HCT116 (cell line): ENCODE results near the gene TRPT1. TPM values are rescaled to one million over a fixed set of nuclear protein-coding genes. Genes with fewer than 3 reads are reported as not detected.

Source experiments
- ATAC-seq: fragments of 200-7000 bp; cut with Tn5 transposase; 2 replicates; pipeline ENCODE4 v1.9.1; 2020; ENCODE audit warnings: mild to moderate bottlenecking, moderate library complexity
- BruUV-seq: library from RNA; stranded (reverse); fragments of 400-500 nt; replicated peaks from 2 replicates; lab custom pipeline; 2021; lab: Mats Ljungman, UMichigan
- CTCF ChIA-PET: fragments of 300-600 bp; sonication (Branson Sonifier 250); formaldehyde crosslinking; loops from one replicate; lab custom pipeline; 2021; ENCODE audit warnings: antibody characterized with exemption; lab: Charles Lee
- POLR2A ChIA-PET: fragments of 300-600, 350-600 bp; sonication (Branson Sonifier 250); formaldehyde crosslinking; loops from one replicate; lab custom pipeline; 2021; ENCODE audit warnings: antibody characterized with exemption; lab: Charles Lee
- RAD21 ChIA-PET, 2 experiments: fragments of 300-600 bp; sonication (Branson Sonifier 250); formaldehyde crosslinking; loops; one replicate each; lab custom pipeline; 2023; ENCODE audit warnings: low total read pairs in 2 of 2; ENCODE audit not compliant: uncharacterized antibody in 2 of 2, unreplicated experiment in 2 of 2, low non-redundant PET in 1 of 2; lab: Charles Lee
- DNase-seq: peaks from one replicate; pipeline ENCODE4 v3.0.0-alpha.2; 2010; ENCODE audit warnings: low read depth, low spot score
- H2AFZ ChIP-seq: fragments of 200-600 bp; shearing (Covaris generic), sonication (generic); 2 replicates; pipeline ENCODE4 v1.6.1; 2017; ENCODE audit warnings: low read depth, mixed run types, mixed read lengths, antibody characterized with exemption, low read length; ENCODE audit not compliant: poor library complexity, severe bottlenecking
- H3K27ac ChIP-seq: 2 replicates; pipeline ENCODE4 v1.5.1; 2012; ENCODE audit warnings: low read depth, low read length
- H3K27me3 ChIP-seq: fragments of 200-600 bp; sonication (generic); 2 replicates; pipeline ENCODE4 v1.6.1; 2016; ENCODE audit warnings: mixed run types, low read length, mixed read lengths; ENCODE audit not compliant: insufficient read depth
- H3K36me3 ChIP-seq, 2 experiments: fragments of 200-500 bp in 1 of 2; fragments of 200-600 bp in 1 of 2; sonication (Bioruptor generic) in 1 of 2; sonication (generic) in 1 of 2; 2 replicates each; pipeline versions ENCODE4 v1.5.1 to v1.6.1; 2014 to 2016; ENCODE audit warnings: low read length in 2 of 2, inconsistent platforms in 1 of 2, mixed read lengths in 1 of 2, mixed run types in 1 of 2; ENCODE audit not compliant: insufficient read depth in 2 of 2, control insufficient read depth in 1 of 2
- H3K4me1 ChIP-seq, 2 experiments: fragments of 200-600 bp in 1 of 2; sonication (generic) in 1 of 2; 2 replicates each; pipeline versions ENCODE4 v1.5.1 to v1.6.1; 2012 to 2017; ENCODE audit warnings: low read length in 2 of 2, inconsistent platforms in 1 of 2, mild to moderate bottlenecking in 1 of 2, mixed read lengths in 1 of 2, mixed run types in 1 of 2, moderate library complexity in 1 of 2; ENCODE audit not compliant: insufficient read depth in 2 of 2, control insufficient read depth in 1 of 2
- H3K4me2 ChIP-seq: fragments of 200-600 bp; sonication (generic); 2 replicates; pipeline ENCODE4 v1.6.1; 2017; ENCODE audit warnings: mixed run types, low read length, mixed read lengths
- H3K4me3 ChIP-seq, 2 experiments: fragments of 200-600 bp in 1 of 2; sonication (generic) in 1 of 2; replicated peaks in 1 of 2; 2 replicates each; pipeline ENCODE4 v1.5.1; 2011 to 2016; ENCODE audit warnings: low read length in 2 of 2, control low read depth in 1 of 2, low read depth in 1 of 2, mild to moderate bottlenecking in 1 of 2, mixed read lengths in 1 of 2, mixed run types in 1 of 2
- H3K79me2 ChIP-seq: fragments of 200-600 bp; sonication (generic); 2 replicates; pipeline ENCODE4 v1.6.1; 2017; ENCODE audit warnings: mild to moderate bottlenecking, mixed run types, low read length, moderate library complexity, mixed read lengths; ENCODE audit not compliant: insufficient read depth
- H3K9ac ChIP-seq: fragments of 200-600 bp; sonication (generic); 2 replicates; pipeline ENCODE4 v1.6.1; 2016; ENCODE audit warnings: low read length, mixed read lengths
- H3K9me2 ChIP-seq: fragments of 200-600 bp; sonication (generic), shearing (Covaris generic); 2 replicates; pipeline ENCODE4 v1.6.1; 2017; ENCODE audit warnings: mixed run types, mild to moderate bottlenecking, moderate library complexity; ENCODE audit not compliant: insufficient read depth
- H3K9me3 ChIP-seq, 2 experiments: fragments of 200-500 bp in 1 of 2; fragments of 200-600 bp in 1 of 2; sonication (Bioruptor generic) in 1 of 2; sonication (generic) in 1 of 2; 2 replicates each; pipeline ENCODE4 v1.6.1; 2014 to 2017; ENCODE audit warnings: low read length in 2 of 2, mixed read lengths in 2 of 2, inconsistent platforms in 1 of 2, low read depth in 1 of 2, mild to moderate bottlenecking in 1 of 2, mixed run types in 1 of 2, moderate library complexity in 1 of 2; ENCODE audit not compliant: control insufficient read depth in 1 of 2, insufficient read depth in 1 of 2
- H4K20me1 ChIP-seq: fragments of 200-600 bp; sonication (generic), shearing (Covaris generic); 2 replicates; pipeline ENCODE4 v1.6.1; 2017; ENCODE audit warnings: mixed run types, mild to moderate bottlenecking, moderate library complexity; ENCODE audit not compliant: insufficient read depth
- CBX3 ChIP-seq: IDR thresholded peaks from 2 replicates; pipeline ENCODE4 v1.6.1; 2012; ENCODE audit warnings: low read depth
- CEBPB ChIP-seq: IDR thresholded peaks from 2 replicates; pipeline ENCODE4 v1.6.1; 2012; ENCODE audit warnings: low read depth
- FOSL1 ChIP-seq: IDR thresholded peaks from 2 replicates; pipeline ENCODE4 v1.6.1; 2012; ENCODE audit warnings: low read depth
- POLR2AphosphoS5 ChIP-seq: IDR thresholded peaks from 2 replicates; pipeline ENCODE4 v1.6.1; 2011; ENCODE audit warnings: mild to moderate bottlenecking, low read depth, low read length, moderate library complexity
- SIN3A ChIP-seq: IDR thresholded peaks from 2 replicates; pipeline ENCODE4 v1.6.1; 2012; ENCODE audit warnings: low read depth
- SP1 ChIP-seq: IDR thresholded peaks from 2 replicates; pipeline ENCODE4 v1.6.1; 2012; ENCODE audit warnings: low read depth
- SRF ChIP-seq: IDR thresholded peaks from 2 replicates; pipeline ENCODE4 v1.6.1; 2012; ENCODE audit warnings: low read depth
- TCF7L2 ChIP-seq: IDR thresholded peaks from 2 replicates; pipeline ENCODE4 v1.7.0; 2011; ENCODE audit warnings: borderline replicate concordance, inconsistent platforms; ENCODE audit not compliant: insufficient read depth, insufficient read length; ENCODE audit errors: extremely low read depth
- ZFX ChIP-seq: fragments of 450-650 bp; IDR thresholded peaks from 2 replicates; pipeline ENCODE4 v1.6.1; 2017
- intact Hi-C: fragments of 100-400 bp; cut with micrococcal nuclease; formaldehyde crosslinking; loops from 2 replicates; pipeline ENCODE4 v1.10.0; 2022
- total RNA-seq: library from RNA; stranded (reverse); gene quantifications from one replicate; pipeline ENCODE4 v1.2.1, GENCODE V29; 2021; ENCODE audit not compliant: unreplicated experiment

TRPT1 gene
- total RNA-seq, 1 experiment from 2014 or later: 43.2 TPM

GRCh38 chr11:64268025-64268892 is 42.3 kb upstream of the TRPT1 start:
- H3K9me3 ChIP-seq: no peaks in the 10 kb centered on the region
- ChIA-PET CTCF (interaction anchor here (0.6 to 2.5 kb wide), 6 partner anchors 16 to 87 kb away, joined by 3 to 11 read pairs (median 4); no protein-coding TSS in a partner anchor), RAD21 (no interaction called here), POLR2A (interaction anchor here (0.7 to 3.9 kb wide), 12 partner anchors 11 to 82 kb away, joined by 3 to 29 read pairs (median 4); partner anchors contain the start of genes ESRRA, FKBP2, GPR137 and PPP1R14B)
- BruUV-seq: no TSS peak
- no peak overlapping the region for H2AFZ ChIP-seq
- peaks cover 8% of the 10 kb centered on the region; the same call in 1 of the 2 replicates for H3K79me2 ChIP-seq
- peak; percentile 6 for ATAC-seq
- H3K4me2 ChIP-seq: peak overlapping the region; percentile 91
- H3K9ac ChIP-seq: peak overlapping the region; percentile 80
- TF ChIP-seq ZFX (no peak), CBX3 (no peak), CEBPB (no peak), SIN3A (no peak), SRF (no peak), SP1 (no peak), POLR2AphosphoS5 (0 out of 2 replicates have a peak, but pooled peaks have one; percentile 10), TCF7L2 (peak; percentile 85), FOSL1 (no peak)
- peak overlapping the region; percentile 95 for H3K27ac ChIP-seq
- H3K36me3 ChIP-seq: peaks cover 5 to 20% of the 10 kb centered on the region in 2 experiments; a peak in 2 of 4 replicates
- no peak for DNase-seq
- H3K27me3 ChIP-seq: no peaks in the 10 kb centered on the region
- H3K9me2 ChIP-seq: no peaks in the 10 kb centered on the region
- H3K4me1 ChIP-seq: peaks cover 18 to 31% of the 10 kb centered on the region in 2 experiments; a peak in 3 of 4 replicates
- H3K4me3 ChIP-seq: peak overlapping the region; percentile 71 to 72
- intact Hi-C loops: no loop called here
- H4K20me1 ChIP-seq: no peaks in the 10 kb centered on the region
